ENCODE results near the gene RFX3.

Gene RFX3

DNA sequence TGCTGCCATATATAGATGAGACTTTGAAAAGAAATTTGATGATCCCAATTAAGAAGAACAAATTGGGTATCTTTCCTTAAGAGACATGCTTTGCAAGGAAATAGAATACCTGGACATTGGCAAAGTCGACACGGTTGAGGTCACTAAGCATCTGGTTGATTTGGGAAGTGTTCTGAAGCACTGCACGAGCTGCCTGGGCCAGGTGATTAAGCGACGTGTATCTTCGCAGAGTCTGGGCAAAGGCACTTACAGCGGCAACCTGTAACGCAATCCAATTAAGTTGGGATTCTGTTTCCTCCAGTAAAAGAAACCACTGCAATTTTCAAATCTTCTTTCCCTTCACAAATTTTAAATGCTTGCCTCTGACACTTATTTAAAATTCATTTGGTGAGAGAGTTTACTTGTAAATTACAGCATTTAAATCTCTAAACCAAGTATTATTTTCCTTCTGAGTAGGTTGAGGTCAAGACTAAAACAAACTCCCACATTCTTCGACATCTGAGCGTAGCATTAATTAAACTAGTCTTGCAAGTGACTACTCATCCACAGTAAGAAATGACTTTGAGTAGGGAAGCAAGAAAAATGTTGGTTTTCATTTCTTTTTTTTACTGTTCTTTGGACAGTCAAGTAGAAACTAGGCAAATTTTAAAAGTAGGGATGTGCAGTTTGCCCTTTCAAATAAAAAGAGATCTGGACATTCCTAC, 262.8 kb downstream of the RFX3 start:
- Histone ChIP-seq H3K27ac (no peak overlapping the region), H3K79me2 (ENCODE audit: insufficient read depth, low read depth) (no peaks in the 10 kb centered on the region), H3K36me3 (ENCODE audit: insufficient read depth) (no peaks in the 10 kb centered on the region; the same call in 1 of the 2 replicates), H2AFZ (ENCODE audit: low read depth) (no peak overlapping the region), H3K9ac (no peak overlapping the region), H4K20me1 (ENCODE audit: insufficient read depth) (no peaks in the 10 kb centered on the region), H3K4me1 (ENCODE audit: low read depth, poor library complexity, severe bottlenecking) (no peaks in the 10 kb centered on the region), H3K4me3 (IDR thresholded peaks at IDR 0.05; ENCODE audit: insufficient read depth, low read depth, low read length) (no peak overlapping the region), H3K4me2 (no peak overlapping the region), H3K27me3 (ENCODE audit: insufficient read depth, low read depth) (no peaks in the 10 kb centered on the region)
- TF ChIP-seq, protein P1, sequence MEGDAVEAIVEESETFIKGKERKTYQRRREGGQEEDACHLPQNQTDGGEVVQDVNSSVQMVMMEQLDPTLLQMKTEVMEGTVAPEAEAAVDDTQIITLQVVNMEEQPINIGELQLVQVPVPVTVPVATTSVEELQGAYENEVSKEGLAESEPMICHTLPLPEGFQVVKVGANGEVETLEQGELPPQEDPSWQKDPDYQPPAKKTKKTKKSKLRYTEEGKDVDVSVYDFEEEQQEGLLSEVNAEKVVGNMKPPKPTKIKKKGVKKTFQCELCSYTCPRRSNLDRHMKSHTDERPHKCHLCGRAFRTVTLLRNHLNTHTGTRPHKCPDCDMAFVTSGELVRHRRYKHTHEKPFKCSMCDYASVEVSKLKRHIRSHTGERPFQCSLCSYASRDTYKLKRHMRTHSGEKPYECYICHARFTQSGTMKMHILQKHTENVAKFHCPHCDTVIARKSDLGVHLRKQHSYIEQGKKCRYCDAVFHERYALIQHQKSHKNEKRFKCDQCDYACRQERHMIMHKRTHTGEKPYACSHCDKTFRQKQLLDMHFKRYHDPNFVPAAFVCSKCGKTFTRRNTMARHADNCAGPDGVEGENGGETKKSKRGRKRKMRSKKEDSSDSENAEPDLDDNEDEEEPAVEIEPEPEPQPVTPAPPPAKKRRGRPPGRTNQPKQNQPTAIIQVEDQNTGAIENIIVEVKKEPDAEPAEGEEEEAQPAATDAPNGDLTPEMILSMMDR (conservative IDR thresholded peaks at IDR 0.05; ENCODE audit: low read depth, low read length) = no peak

DNA sequence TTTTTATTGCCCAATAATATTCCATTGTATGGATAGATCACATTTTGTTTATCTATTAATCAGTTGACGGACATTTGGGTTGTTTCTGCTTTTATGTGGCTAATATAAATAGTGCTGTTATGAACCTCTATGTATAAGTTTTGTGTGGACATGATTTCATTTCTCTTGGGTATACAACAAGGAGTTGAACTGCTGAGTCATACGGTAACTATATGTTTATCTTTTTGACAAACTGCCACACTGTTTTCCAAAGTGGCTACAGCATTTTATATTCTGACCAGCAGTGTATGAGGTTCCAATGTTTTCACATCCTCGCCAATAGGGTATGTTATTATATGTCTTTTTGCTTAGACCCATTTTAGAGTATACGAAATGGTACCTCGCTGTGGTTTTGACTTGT, 264.3 kb downstream of the RFX3 start:
- Histone ChIP-seq H3K4me2 (no peak overlapping the region), H3K36me3 (ENCODE audit: insufficient read depth) (no peaks in the 10 kb centered on the region; the same call in 1 of the 2 replicates), H2AFZ (ENCODE audit: low read depth) (no peak overlapping the region), H3K79me2 (ENCODE audit: insufficient read depth, low read depth) (no peaks in the 10 kb centered on the region), H3K4me3 (IDR thresholded peaks at IDR 0.05; ENCODE audit: insufficient read depth, low read depth, low read length) (no peak overlapping the region), H3K27ac (no peak overlapping the region), H4K20me1 (ENCODE audit: insufficient read depth) (no peaks in the 10 kb centered on the region), H3K9ac (no peak overlapping the region), H3K4me1 (ENCODE audit: low read depth, poor library complexity, severe bottlenecking) (no peaks in the 10 kb centered on the region), H3K27me3 (ENCODE audit: insufficient read depth, low read depth) (no peaks in the 10 kb centered on the region)
- TF ChIP-seq, protein P1 (conservative IDR thresholded peaks at IDR 0.05; ENCODE audit: low read depth, low read length) = no peak

DNA sequence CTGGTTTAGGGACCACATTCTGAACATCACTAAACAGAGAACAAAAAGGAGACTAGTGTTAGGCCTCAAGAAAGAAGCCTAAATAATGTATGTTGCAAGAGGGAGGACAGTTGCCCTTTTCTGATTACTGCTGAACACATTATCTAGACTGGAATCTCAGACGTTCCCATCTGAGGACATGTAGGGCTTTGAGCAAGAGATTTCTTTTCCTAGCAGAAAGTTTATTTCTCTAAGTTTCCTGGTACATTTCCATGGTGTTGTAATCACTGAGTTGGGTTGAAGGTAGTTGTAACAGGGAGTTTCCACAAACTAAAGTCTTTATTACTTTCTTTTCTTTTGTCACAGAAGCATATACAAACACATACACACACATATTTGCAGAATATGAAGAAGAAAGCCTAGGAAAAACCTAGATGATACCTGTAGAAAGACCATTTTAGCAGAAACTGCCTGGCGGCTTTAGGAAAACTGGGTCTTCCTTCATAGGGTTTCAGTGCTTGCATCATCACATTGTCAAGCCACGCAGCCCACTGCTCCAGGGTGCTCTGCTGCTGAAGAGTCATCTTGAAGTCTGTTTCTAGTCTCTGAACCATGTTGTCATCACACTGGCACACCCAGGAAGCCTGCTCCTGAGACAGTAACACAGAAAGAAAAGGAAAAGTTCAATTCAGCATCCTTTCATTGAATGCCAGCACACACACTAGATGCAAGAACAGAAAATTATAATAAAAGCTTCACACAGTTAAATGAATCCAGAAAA, 269.1 kb downstream of the RFX3 start:
- no peaks in the 10 kb centered on the region for H3K27me3 ChIP-seq (ENCODE audit: insufficient read depth, low read depth)
- H3K4me2 ChIP-seq = no peak overlapping the region
- H3K79me2 ChIP-seq (ENCODE audit: insufficient read depth, low read depth) = no peaks in the 10 kb centered on the region
- H3K27ac ChIP-seq = no peak overlapping the region
- no peak overlapping the region for H2AFZ ChIP-seq (ENCODE audit: low read depth)
- H4K20me1 ChIP-seq (ENCODE audit: insufficient read depth) = no peaks in the 10 kb centered on the region
- H3K4me3 ChIP-seq (IDR thresholded peaks at IDR 0.05; ENCODE audit: insufficient read depth, low read depth, low read length) = no peak overlapping the region
- H3K4me1 ChIP-seq (ENCODE audit: low read depth, poor library complexity, severe bottlenecking) = no peaks in the 10 kb centered on the region
- no peaks in the 10 kb centered on the region for H3K36me3 ChIP-seq (ENCODE audit: insufficient read depth)
- no peak overlapping the region for H3K9ac ChIP-seq
- TF ChIP-seq, protein P1 (conservative IDR thresholded peaks at IDR 0.05; ENCODE audit: low read depth, low read length) = no peak

- Histone ChIP-seq H4K20me1 (ENCODE audit: insufficient read depth) (no peaks in the 10 kb centered on the region), H3K4me3 (IDR thresholded peaks at IDR 0.05; ENCODE audit: insufficient read depth, low read depth, low read length) (no peak overlapping the region), H3K4me1 (ENCODE audit: low read depth, poor library complexity, severe bottlenecking) (no peaks in the 10 kb centered on the region), H3K9ac (no peak overlapping the region), H3K27me3 (ENCODE audit: insufficient read depth, low read depth) (no peaks in the 10 kb centered on the region), H2AFZ (ENCODE audit: low read depth) (no peak overlapping the region), H3K36me3 (ENCODE audit: insufficient read depth) (no peaks in the 10 kb centered on the region), H3K4me2 (no peak overlapping the region), H3K27ac (no peak overlapping the region), H3K79me2 (ENCODE audit: insufficient read depth, low read depth) (no peaks in the 10 kb centered on the region)
- TF ChIP-seq, protein P1 (conservative IDR thresholded peaks at IDR 0.05; ENCODE audit: low read depth, low read length) = no peak
Measured at GRCh38 chr9:3251309-3251708, 274.5 kb downstream of the RFX3 start.

Measured in KMS-11 (cell line).